NB4 (cell line): Measurements from ENCODE around the gene ZNF830.

Experiments
- CTCF ChIP-seq: IDR thresholded peaks from one replicate; pipeline ENCODE4 v1.5.1; 2012; ENCODE audit warnings: low read depth, low read length
- POLR2A ChIP-seq: IDR thresholded peaks from 2 replicates; pipeline ENCODE4 v1.6.1; 2011; ENCODE audit warnings: mild to moderate bottlenecking; ENCODE audit not compliant: insufficient read length; ENCODE audit errors: extremely low read depth

GRCh38 chr17:34993031-34993430 is 31.7 kb downstream of the ZNF830 start:
- TF ChIP-seq CTCF (no peak), POLR2A (no peak)
